SK-N-SH (cell line): Measurements from ENCODE around the gene CCND1. TPM values are rescaled to one million over a fixed set of nuclear protein-coding genes. Genes with fewer than 3 reads are reported as not detected.
A peak's percentile ranks its signal among the peaks of the same experiment; 100 is the strongest.

Source experiments
- CTCF ChIA-PET: fragments of 300-600, 350-600 bp; formaldehyde crosslinking; extraction: SDS; loops from one replicate; lab custom pipeline; 2021; lab: Yijun Ruan, JAX
- POLR2A ChIA-PET: fragments of 350-600 bp; sonication (Branson Sonifier 250); formaldehyde crosslinking; extraction: SDS; loops from one replicate; lab custom pipeline; 2020; ENCODE audit warnings: antibody characterized with exemption, inconsistent platforms; lab: Yijun Ruan, JAX
- DNase-seq: peaks from one replicate; pipeline ENCODE4 v3.0.0; 2012
- H2AFZ ChIP-seq: fragments of 200-600 bp; sonication (generic); 2 replicates; pipeline ENCODE4 v1.8.1; 2016; ENCODE audit warnings: antibody characterized with exemption, mild to moderate bottlenecking, low read depth
- H3F3A ChIP-seq: fragments of 200-600 bp; sonication (generic); replicated peaks from 2 replicates; pipeline ENCODE3; 2016; ENCODE audit warnings: antibody characterized with exemption, mild to moderate bottlenecking; ENCODE audit not compliant: insufficient read depth
- H3K27ac ChIP-seq, 2 experiments: fragments of 200-500 bp in 1 of 2; fragments of 200-600 bp in 1 of 2; sonication (Bioruptor generic) in 1 of 2; sonication (generic), shearing (Covaris generic) in 1 of 2; 2 replicates each; pipeline versions ENCODE4 v1.5.1 to v1.6.1; 2014 to 2016; ENCODE audit warnings: low read depth in 2 of 2, inconsistent platforms in 1 of 2, low read length in 1 of 2, mild to moderate bottlenecking in 1 of 2, mixed read lengths in 1 of 2
- H3K27me3 ChIP-seq: fragments of 200-600 bp; sonication (generic), shearing (Covaris generic); 2 replicates; pipeline ENCODE4 v1.6.1; 2016; ENCODE audit warnings: mixed run types; ENCODE audit not compliant: insufficient read depth
- H3K36me3 ChIP-seq, 2 experiments: fragments of 200-500 bp in 1 of 2; fragments of 200-600 bp in 1 of 2; sonication (Bioruptor generic) in 1 of 2; sonication (generic) in 1 of 2; replicated peaks in 1 of 2; 2 replicates each; pipeline versions ENCODE3 to v1.5.1; 2014 to 2016; ENCODE audit warnings: low read length in 1 of 2, mild to moderate bottlenecking in 1 of 2; ENCODE audit not compliant: insufficient read depth in 2 of 2, control insufficient read depth in 1 of 2
- H3K4me1 ChIP-seq, 2 experiments: fragments of 200-500 bp in 1 of 2; fragments of 200-600 bp in 1 of 2; sonication (Bioruptor generic) in 1 of 2; sonication (generic), shearing (Covaris generic) in 1 of 2; 2 replicates each; pipeline versions ENCODE4 v1.5.1 to v1.6.1; 2014 to 2016; ENCODE audit warnings: low read depth in 1 of 2, low read length in 1 of 2, mixed run types in 1 of 2; ENCODE audit not compliant: insufficient read depth in 2 of 2, control insufficient read depth in 1 of 2
- H3K4me2 ChIP-seq: fragments of 200-600 bp; sonication (generic), shearing (Covaris generic); 2 replicates; pipeline ENCODE4 v1.6.1; 2017; ENCODE audit warnings: mixed run types
- H3K4me3 ChIP-seq, 2 experiments: fragments of 200-500 bp in 1 of 2; fragments of 200-600 bp in 1 of 2; sonication (Bioruptor generic) in 1 of 2; sonication (generic), shearing (Covaris generic) in 1 of 2; 2 replicates each; pipeline versions ENCODE4 v1.5.1 to v1.8.1; 2014 to 2016; ENCODE audit warnings: low read depth in 2 of 2, inconsistent platforms in 1 of 2, low read length in 1 of 2, mild to moderate bottlenecking in 1 of 2, mixed read lengths in 1 of 2, moderate library complexity in 1 of 2
- H3K79me2 ChIP-seq: fragments of 200-600 bp; sonication (generic); 2 replicates; pipeline ENCODE4 v1.8.1; 2017; ENCODE audit warnings: mild to moderate bottlenecking; ENCODE audit not compliant: insufficient read depth
- H3K9ac ChIP-seq: fragments of 200-600 bp; sonication (generic); 2 replicates; pipeline ENCODE4 v1.6.1; 2017; ENCODE audit warnings: mixed run types
- H3K9me2 ChIP-seq: fragments of 200-600 bp; sonication (generic); 2 replicates; pipeline ENCODE4 v1.6.1; 2017; ENCODE audit warnings: mixed run types
- H3K9me3 ChIP-seq: fragments of 200-600 bp; sonication (generic); 2 replicates; pipeline ENCODE4 v1.6.1; 2017; ENCODE audit warnings: mixed run types, mild to moderate bottlenecking, moderate library complexity
- H4K20me1 ChIP-seq: fragments of 200-600 bp; sonication (generic); 2 replicates; pipeline ENCODE4 v1.6.1; 2017; ENCODE audit warnings: mild to moderate bottlenecking, mixed run types; ENCODE audit not compliant: insufficient read depth
- FOSL2 ChIP-seq: IDR thresholded peaks from 2 replicates; pipeline ENCODE4 v1.4.0; 2012; ENCODE audit warnings: low read depth, mild to moderate bottlenecking, moderate library complexity, borderline replicate concordance
- FOXJ3 ChIP-seq: sonication (generic); formaldehyde crosslinking; IDR thresholded peaks from 2 replicates; pipeline ENCODE4 v1.5.1; 2020; ENCODE audit warnings: mild to moderate bottlenecking, missing genetic modification reagents
- GABPA ChIP-seq: IDR thresholded peaks from 2 replicates; pipeline ENCODE4 v1.4.0; 2012; ENCODE audit warnings: low read depth, mild to moderate bottlenecking
- MAX ChIP-seq: IDR thresholded peaks from 2 replicates; pipeline ENCODE4 v1.4.0; 2012; ENCODE audit warnings: low read depth
- MEF2A ChIP-seq: IDR thresholded peaks from 2 replicates; pipeline ENCODE4 v1.4.0; 2012; ENCODE audit warnings: low read depth, borderline replicate concordance
- NFIC ChIP-seq: IDR thresholded peaks from 2 replicates; pipeline ENCODE4 v1.4.0; 2012; ENCODE audit warnings: borderline replicate concordance
- NRF1 ChIP-seq: IDR thresholded peaks from 2 replicates; pipeline ENCODE4 v1.6.1; 2012; ENCODE audit warnings: low read depth, mild to moderate bottlenecking, low read length
- PBX3 ChIP-seq: IDR thresholded peaks from 2 replicates; pipeline ENCODE4; 2012
- POLR2AphosphoS5 ChIP-seq: IDR thresholded peaks from 2 replicates; pipeline ENCODE4 v1.6.1; 2012; ENCODE audit warnings: low read depth, low read length
- RAD21 ChIP-seq: IDR thresholded peaks from 2 replicates; pipeline ENCODE4 v1.6.1; 2012; ENCODE audit warnings: mild to moderate bottlenecking, low read length
- RXRA ChIP-seq: IDR thresholded peaks from 2 replicates; pipeline ENCODE4 v1.4.0; 2012; ENCODE audit warnings: low read depth, mild to moderate bottlenecking, borderline replicate concordance
- SMC3 ChIP-seq: IDR thresholded peaks from 2 replicates; pipeline ENCODE4 v1.6.1; 2012; ENCODE audit warnings: low read depth, low read length, improper control_type of control experiment
- TAF1 ChIP-seq: IDR thresholded peaks from 2 replicates; pipeline ENCODE4 v1.6.1; 2012; ENCODE audit warnings: low read depth, mild to moderate bottlenecking, low read length, moderate library complexity, borderline replicate concordance
- TCF12 ChIP-seq: IDR thresholded peaks from 2 replicates; pipeline ENCODE4 v1.4.0; 2012
- TEAD4 ChIP-seq: IDR thresholded peaks from 2 replicates; pipeline ENCODE4 v1.4.0; 2012; ENCODE audit warnings: mild to moderate bottlenecking, borderline replicate concordance; ENCODE audit not compliant: insufficient read depth
- USF2 ChIP-seq: fragments of 150-350 bp; IDR thresholded peaks from 2 replicates; pipeline ENCODE4 v1.6.1; 2017; ENCODE audit warnings: antibody characterized with exemption, low read length, low read depth, borderline replicate concordance
- ZBTB33 ChIP-seq: IDR thresholded peaks from 2 replicates; pipeline ENCODE4 v1.4.0; 2012; ENCODE audit warnings: low read depth, borderline replicate concordance
- WGBS: methylation state at CpG from one replicate; pipeline ENCODE4 v1.1.6; 2017; ENCODE audit warnings: low lambda C conversion rate; 5-methylcytosine and 5-hydroxymethylcytosine counted together
- polyA plus RNA-seq, 3 experiments: library from polyadenylated mRNA; depleted of rRNA; stranded (reverse); fragments of >200 nt; gene quantifications; 2 replicates each; pipeline ENCODE4 v1.2.3, GENCODE V29; 2012

CCND1 gene
- polyA plus RNA-seq, 1 of the 3 experiments (the other 2 are of a cell fraction): 242 TPM

- no peak overlapping the region for H2AFZ ChIP-seq
- no peaks in the 10 kb centered on the region for H3K27me3 ChIP-seq
- no peak for DNase-seq
- peaks cover 56% of the 10 kb centered on the region for H3F3A ChIP-seq
- H3K79me2 ChIP-seq: 0 out of 2 replicates have a peak, but pooled peaks cover 8% of the 10 kb centered on the region
- H3K4me2 ChIP-seq: no peak overlapping the region
- 88% methylated on average over 15 of the region's 19 CpGs for WGBS
- no peaks in the 10 kb centered on the region for H3K9me3 ChIP-seq
- H3K9ac ChIP-seq: no peak overlapping the region
- peak overlapping the region in 1 of 2 experiments; percentile 22; a peak in 1 of 4 replicates for H3K27ac ChIP-seq
- peaks cover 31 to 40% of the 10 kb centered on the region in 2 experiments for H3K36me3 ChIP-seq
- TF ChIP-seq TEAD4: no peak
- TF ChIP-seq NFIC: no peak
- TF ChIP-seq PBX3: peak; percentile 37
- 0 out of 2 replicates have a peak, but pooled peaks have one; percentile 12 for TF ChIP-seq FOSL2
- TF ChIP-seq, all 33 proteins: peak for 2
- Histone ChIP-seq H3K4me1 (peaks cover 0 to 20% of the 10 kb centered on the region in 2 experiments; a peak in 2 of 4 replicates), H3K9me2 (no peaks in the 10 kb centered on the region), H4K20me1 (peaks cover 52% of the 10 kb centered on the region), H3K4me3 (no peak overlapping the region)
- CTCF ChIA-PET: interaction anchor here (0.6 to 8.9 kb wide), 8 partner anchors 9 to 554 kb away, joined by 3 to 84 read pairs (median 4); no protein-coding TSS in a partner anchor
- POLR2A ChIA-PET: interaction anchor here (1.0 to 1.8 kb wide), 6 partner anchors 10 to 554 kb away, joined by 3 to 9 read pairs (median 4); no protein-coding TSS in a partner anchor
Observed at GRCh38 chr11:69655479-69656428, 14.8 kb downstream of the CCND1 start.

- 93% methylated on average over 20 of the region's 20 CpGs for WGBS
- peaks cover 21 to 29% of the 10 kb centered on the region in 2 experiments for H3K36me3 ChIP-seq
- H3K79me2 ChIP-seq: no peaks in the 10 kb centered on the region
- no peak overlapping the region for H3K9ac ChIP-seq
- H3K4me1 ChIP-seq: peaks cover 0 to 12% of the 10 kb centered on the region in 2 experiments; a peak in 2 of 4 replicates
- no peak overlapping the region for H3K4me2 ChIP-seq
- H3K9me2 ChIP-seq: no peaks in the 10 kb centered on the region
- DNase-seq: peak; percentile 39
- no peak overlapping the region for H2AFZ ChIP-seq
- no peak overlapping the region for H3K4me3 ChIP-seq
- no peaks in the 10 kb centered on the region for H3K9me3 ChIP-seq
- CTCF ChIA-PET: interaction anchor here (0.8 to 8.9 kb wide), 6 partner anchors 10 to 555 kb away, joined by 4 to 84 read pairs (median 18); no protein-coding TSS in a partner anchor
- H3F3A ChIP-seq: peaks cover 45% of the 10 kb centered on the region
- peaks cover 41% of the 10 kb centered on the region for H4K20me1 ChIP-seq
- H3K27ac ChIP-seq: no peak overlapping the region
- POLR2A ChIA-PET: interaction anchor here (0.7 to 1.8 kb wide), 5 partner anchors 13 to 555 kb away, joined by 3 to 9 read pairs (median 5); partner anchors contain the start of gene LTO1
- no peaks in the 10 kb centered on the region for H3K27me3 ChIP-seq
- TF ChIP-seq FOXJ3 (CRISPR knock-in tag) (no peak), MEF2A (no peak), USF2 (no peak), MAX (no peak), GABPA (no peak), RXRA (no peak), ZBTB33 (no peak), TAF1 (no peak), NRF1 (no peak), POLR2AphosphoS5 (no peak), PBX3 (no peak), NFIC (no peak), RAD21 (no peak), SMC3 (no peak), TCF12 (no peak)
Observed at GRCh38 chr11:69656536-69657455, 15.8 kb downstream of the CCND1 start.
